Caco-2 (cell line): Measurements from ENCODE around the gene CENPV. TPM values are rescaled to one million over a fixed set of nuclear protein-coding genes. Genes with fewer than 3 reads are reported as not detected.
"Not testable (repeated sequence)": the region's sequence is repeated elsewhere in the genome, so short reads cannot be mapped to it uniquely, and the experiment has no call there.

Source experiments
- BruUV-seq: library from RNA; stranded (reverse); fragments of 400-500 nt; replicated peaks from 2 replicates; lab custom pipeline; 2021; lab: Mats Ljungman, UMichigan
- CTCF ChIA-PET: fragments of 300-600 bp; sonication (Branson Sonifier 250); formaldehyde crosslinking; loops from one replicate; lab custom pipeline; 2022; ENCODE audit warnings: antibody characterized with exemption; lab: Charles Lee
- POLR2A ChIA-PET: fragments of 300-600 bp; sonication (Branson Sonifier 250); formaldehyde crosslinking; loops from one replicate; lab custom pipeline; 2022; ENCODE audit warnings: antibody characterized with exemption; lab: Charles Lee
- DNase-seq, 2 experiments: peaks; one replicate each; pipeline versions ENCODE4 v3.0.0 to v3.0.0-alpha.2; 2020 to 2022
- H3K27me3 ChIP-seq: replicated peaks from 2 replicates; pipeline ENCODE4 v1.6.0; 2011; ENCODE audit warnings: low read length; ENCODE audit not compliant: control insufficient read depth, insufficient read depth
- H3K36me3 ChIP-seq: 2 replicates; pipeline ENCODE4 v1.5.1; 2011; ENCODE audit warnings: low read length; ENCODE audit not compliant: control insufficient read depth, insufficient read depth
- H3K4me1 ChIP-seq: fragments of 250-450 bp; sonication (Bioruptor Pico); 2 replicates; pipeline ENCODE4 v1.5.1; 2020; ENCODE audit warnings: mild to moderate bottlenecking
- H3K4me3 ChIP-seq: 2 replicates; pipeline ENCODE4 v1.5.1; 2011; ENCODE audit warnings: low read depth, mild to moderate bottlenecking, control low read depth, low read length
- H3K9me3 ChIP-seq: fragments of 250-450 bp; sonication (Bioruptor Pico); 2 replicates; pipeline ENCODE4 v1.5.1; 2020; ENCODE audit warnings: mild to moderate bottlenecking, moderate library complexity
- H3K27ac Mint-ChIP-seq: one replicate; pipeline ENCODE4 v1.8.0; 2022; ENCODE audit warnings: mixed read lengths; ENCODE audit not compliant: unreplicated experiment
- H3K27me3 Mint-ChIP-seq: one replicate; pipeline ENCODE4 v1.8.0; 2022; ENCODE audit warnings: mixed read lengths; ENCODE audit not compliant: insufficient read depth, unreplicated experiment
- H3K36me3 Mint-ChIP-seq: one replicate; pipeline ENCODE4 v1.8.0; 2022; ENCODE audit warnings: mild to moderate bottlenecking, mixed read lengths; ENCODE audit not compliant: insufficient read depth, unreplicated experiment
- H3K4me1 Mint-ChIP-seq: one replicate; pipeline ENCODE4 v1.8.0; 2022; ENCODE audit warnings: low read depth, mixed read lengths; ENCODE audit not compliant: unreplicated experiment
- H3K4me3 Mint-ChIP-seq: one replicate; pipeline ENCODE4 v1.8.0; 2022; ENCODE audit warnings: mild to moderate bottlenecking, moderate library complexity, mixed read lengths; ENCODE audit not compliant: unreplicated experiment
- H3K9me3 Mint-ChIP-seq: one replicate; pipeline ENCODE4 v1.8.0; 2022; ENCODE audit warnings: mixed read lengths; ENCODE audit not compliant: unreplicated experiment
- CTCF ChIP-seq, 2 experiments: fragments of 200-600 bp in 1 of 2; IDR thresholded peaks; 1 replicate in 1 of 2; 2 replicates in 1 of 2; pipeline versions ENCODE4 v1.5.1 to v1.8.0; 2011 to 2022; ENCODE audit warnings: antibody characterized with exemption in 1 of 2, control low read depth in 1 of 2, inconsistent platforms in 1 of 2, low read depth in 1 of 2, low read length in 1 of 2, mild to moderate bottlenecking in 1 of 2, moderate library complexity in 1 of 2; ENCODE audit not compliant: insufficient read depth in 1 of 2, severe bottlenecking in 1 of 2, unreplicated experiment in 1 of 2
- intact Hi-C: fragments of 100-400 bp; cut with micrococcal nuclease; formaldehyde crosslinking; loops from one replicate; pipeline ENCODE4 v1.10.0; 2022; ENCODE audit not compliant: unreplicated experiment
- total RNA-seq: library from RNA; stranded (reverse); gene quantifications from 2 replicates; pipeline ENCODE4 v1.2.3, GENCODE V29; 2022

CENPV gene
- total RNA-seq, 1 experiment from 2014 or later = 92.8 TPM

GRCh38 chr17:16314189-16314588 lies 39.1 kb downstream of the CENPV start:
- no TSS peak for BruUV-seq
- Histone ChIP-seq H3K9me3 (no peaks in the 10 kb centered on the region), H3K4me3 (no peak overlapping the region), H3K36me3 (no peaks in the 10 kb centered on the region), H3K4me1 (peaks cover 16% of the 10 kb centered on the region), H3K27me3 (no peaks in the 10 kb centered on the region)
- intact Hi-C loops = no loop called here
- H3K27ac Mint-ChIP-seq = peak overlapping the region; percentile 48
- H3K9me3 Mint-ChIP-seq = no peaks in the 10 kb centered on the region
- H3K27me3 Mint-ChIP-seq = no peaks in the 10 kb centered on the region
- no peak for TF ChIP-seq CTCF (IDR thresholded peaks at IDR 0.05; ENCODE audit: insufficient read depth in 1 of 2, low read depth in 1 of 2, low read length in 1 of 2, severe bottlenecking in 1 of 2, unreplicated experiment in 1 of 2)
- H3K36me3 Mint-ChIP-seq = peaks cover 12% of the 10 kb centered on the region
- H3K4me3 Mint-ChIP-seq = no peak overlapping the region
- POLR2A ChIA-PET = no interaction called here
- no peaks in the 10 kb centered on the region for H3K4me1 Mint-ChIP-seq
- CTCF ChIA-PET = no interaction called here
- DNase-seq = no peak

GRCh38 chr17:16313139-16314090 lies 39.9 kb downstream of the CENPV start:
- Histone ChIP-seq H3K4me3 (no peak overlapping the region), H3K27me3 (no peaks in the 10 kb centered on the region), H3K9me3 (no peaks in the 10 kb centered on the region), H3K36me3 (no peaks in the 10 kb centered on the region), H3K4me1 (peaks cover 16% of the 10 kb centered on the region)
- H3K9me3 Mint-ChIP-seq = no peaks in the 10 kb centered on the region
- H3K36me3 Mint-ChIP-seq = peaks cover 13% of the 10 kb centered on the region
- H3K27ac Mint-ChIP-seq = peak overlapping the region; percentile 48
- intact Hi-C loops = no loop called here
- CTCF ChIA-PET = no interaction called here
- POLR2A ChIA-PET = interaction anchor here (0.5 to 1.0 kb wide), 2 partner anchors 21 to 39 kb away, joined by 3 to 10 read pairs; partner anchors contain the start of gene CENPV
- no peak overlapping the region for H3K4me3 Mint-ChIP-seq
- no TSS peak for BruUV-seq
- no peaks in the 10 kb centered on the region for H3K4me1 Mint-ChIP-seq
- no peaks in the 10 kb centered on the region for H3K27me3 Mint-ChIP-seq
- no peak for TF ChIP-seq CTCF (IDR thresholded peaks at IDR 0.05; ENCODE audit: insufficient read depth in 1 of 2, low read depth in 1 of 2, low read length in 1 of 2, severe bottlenecking in 1 of 2, unreplicated experiment in 1 of 2)
- peak; percentile 56 to 65 for DNase-seq

GRCh38 chr17:16312061-16312460 lies 41.2 kb downstream of the CENPV start:
- H3K4me3 Mint-ChIP-seq, intact Hi-C loops, BruUV-seq, DNase-seq, H3K9me3 Mint-ChIP-seq, H3K9me3 ChIP-seq, H3K27me3 ChIP-seq, H3K36me3 ChIP-seq, H3K27ac Mint-ChIP-seq, H3K4me3 ChIP-seq, H3K27me3 Mint-ChIP-seq, POLR2A ChIA-PET, CTCF ChIA-PET, H3K4me1 Mint-ChIP-seq: not testable (repeated sequence)
- H3K36me3 Mint-ChIP-seq = peaks cover 13% of the 10 kb centered on the region
- peaks cover 16% of the 10 kb centered on the region for H3K4me1 ChIP-seq
